HG03558 (cell line): ENCODE results near the gene MARCHF9.

ENCODE experiments used
- ATAC-seq: cut with Tn5 transposase; IDR thresholded peaks from one replicate; pipeline ENCODE4 v1.9.1; 2021; ENCODE audit warnings: moderate number of reproducible peaks; ENCODE audit not compliant: unreplicated experiment; ENCODE audit errors: extremely low read depth

The MARCHF9 gene

DNA sequence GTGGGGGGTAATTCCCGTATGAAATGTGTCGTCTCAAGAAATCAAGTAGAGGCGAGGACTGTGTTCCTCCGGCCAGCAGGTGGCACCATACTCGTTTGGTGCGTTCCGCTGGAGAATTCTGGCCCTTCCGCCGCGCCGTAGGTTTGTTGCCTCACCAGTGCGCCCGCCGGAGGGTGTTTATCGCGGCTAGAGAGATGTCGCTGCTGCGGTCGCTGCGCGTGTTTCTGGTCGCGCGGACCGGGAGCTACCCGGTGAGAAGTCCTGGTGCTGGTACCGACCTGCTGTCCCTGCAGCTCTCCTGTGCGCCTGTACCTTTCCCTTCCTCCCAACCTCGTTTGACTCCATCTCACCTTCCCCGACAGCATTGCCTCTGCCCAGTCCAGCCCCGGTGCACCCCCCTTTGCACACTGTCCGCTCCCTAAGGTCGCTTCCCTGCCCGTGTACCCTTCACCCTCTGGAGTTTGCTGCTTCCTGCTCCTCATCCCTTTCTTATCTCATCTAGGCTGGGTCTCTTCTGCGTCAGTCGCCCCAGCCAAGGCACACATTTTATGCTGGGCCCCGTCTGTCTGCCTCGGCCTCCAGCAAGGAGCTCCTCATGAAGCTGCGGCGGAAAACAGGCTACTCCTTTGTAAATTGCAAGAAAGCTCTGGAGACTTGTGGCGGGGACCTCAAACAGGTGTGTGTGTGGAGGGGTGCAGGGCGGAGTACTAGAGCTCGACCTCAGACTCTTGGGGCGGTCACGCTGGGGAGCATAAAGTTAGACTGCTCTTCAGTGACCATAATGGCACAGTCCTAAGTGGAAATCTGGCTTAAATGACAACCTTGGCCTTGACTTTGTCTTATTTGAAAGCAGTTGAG, 27.9 kb downstream of the MARCHF9 start, which contains the start of gene TSFM:
TSFM (plus strand) TSS at position 180 of the 858 bp plus-strand sequence; CDS start at position 195, 15 bp downstream.
- peak; percentile 63 for ATAC-seq

DNA sequence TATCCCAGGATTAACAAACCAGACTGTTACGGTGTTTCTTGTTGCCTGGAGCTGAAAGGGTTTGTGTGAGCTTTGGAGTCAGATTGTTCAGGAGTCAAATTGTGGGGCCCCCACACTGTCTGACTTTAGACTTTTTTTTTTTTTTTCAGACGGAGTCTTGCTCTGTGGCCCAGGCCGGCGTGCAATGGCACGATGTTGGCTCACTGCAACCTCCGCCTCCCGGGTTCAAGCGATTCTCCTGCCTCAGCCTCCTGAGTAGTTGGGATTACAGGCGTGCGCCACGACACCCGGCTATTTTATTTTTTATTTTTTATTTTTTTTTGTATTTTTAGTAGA, 28.5 kb downstream of the MARCHF9 start:
- no peak for ATAC-seq

DNA sequence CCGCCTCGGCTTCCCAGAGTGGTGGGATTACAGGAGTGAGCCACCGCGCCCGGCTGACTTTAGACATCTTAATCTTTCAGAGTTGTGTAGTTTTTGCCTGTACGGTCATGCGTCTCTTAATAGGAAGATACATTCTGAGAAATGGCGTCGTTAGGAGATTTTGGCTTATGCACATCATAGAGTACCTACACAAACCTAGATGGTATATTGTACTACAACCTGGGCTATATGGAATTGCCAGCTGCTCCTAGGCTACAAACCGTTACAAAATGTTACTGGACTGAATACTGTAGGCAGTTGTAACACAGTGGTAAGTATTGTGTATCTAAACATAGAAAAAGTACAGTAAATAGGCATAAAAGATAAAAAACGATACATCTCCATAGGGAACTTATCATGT, 29.0 kb downstream of the MARCHF9 start:
- ATAC-seq, result no peak

GRCh38 chr12:57793920-57794319, 39.0 kb downstream of the MARCHF9 start:
- no peak for ATAC-seq

GRCh38 chr12:57795354-57795753, 40.5 kb downstream of the MARCHF9 start:
- no peak for ATAC-seq

GRCh38 chr12:57796996-57797395, 42.1 kb downstream of the MARCHF9 start:
- no peak for ATAC-seq

GRCh38 chr12:57797933-57798332, 43.0 kb downstream of the MARCHF9 start:
- no peak for ATAC-seq

DNA sequence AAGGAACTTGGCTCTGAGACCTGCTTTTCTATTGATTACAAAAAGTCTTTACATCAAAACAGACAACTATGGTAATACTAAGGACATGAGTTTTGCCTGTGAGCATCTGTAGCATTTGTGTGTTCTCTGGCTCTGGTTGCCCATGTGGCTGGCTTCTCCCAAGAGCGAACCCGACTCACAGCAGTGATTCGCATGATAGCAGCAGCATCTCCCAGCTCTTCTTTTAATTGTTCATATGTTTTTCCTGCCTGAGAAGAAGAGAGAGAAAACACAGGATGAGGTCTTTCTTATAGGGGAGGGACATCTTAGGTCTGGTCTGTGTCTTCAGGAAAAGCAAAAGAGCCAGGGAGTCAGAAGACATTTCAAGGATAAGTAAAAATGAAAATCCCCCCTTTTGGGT, 46.1 kb downstream of the MARCHF9 start:
- ATAC-seq, result no peak

GRCh38 chr12:57802607-57803006, 47.7 kb downstream of the MARCHF9 start:
- no peak for ATAC-seq

DNA sequence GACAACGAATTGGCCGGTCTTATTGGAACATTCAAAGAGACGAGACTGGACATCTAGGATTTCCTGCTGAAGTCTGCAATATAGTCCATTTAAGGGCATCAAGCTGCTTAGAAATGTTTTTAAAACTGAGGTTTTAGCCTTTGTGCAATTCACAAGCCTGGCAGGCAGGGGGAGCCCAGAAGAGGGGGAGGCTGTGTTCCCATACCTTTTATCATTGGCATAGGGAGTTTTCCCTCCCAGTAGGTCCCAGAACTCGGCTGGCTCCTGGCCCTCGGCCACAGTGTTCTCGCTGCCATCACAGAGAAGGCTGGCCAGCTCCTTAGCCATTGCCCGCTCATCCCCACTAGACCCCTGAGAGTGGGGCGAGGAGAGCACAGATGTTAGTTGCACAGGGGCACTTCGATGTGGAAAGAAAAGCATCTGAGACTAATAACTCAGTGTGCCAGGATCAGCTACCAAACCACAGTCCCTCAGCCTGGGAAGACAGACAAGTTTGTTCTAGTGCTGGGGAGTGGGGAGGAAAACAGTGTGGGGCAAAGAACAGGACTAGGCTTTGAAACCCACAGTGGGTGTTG, 48.5 kb downstream of the MARCHF9 start:
- ATAC-seq, result no peak

GRCh38 chr12:57806677-57807076, 51.8 kb downstream of the MARCHF9 start:
- ATAC-seq, result no peak

GRCh38 chr12:57807285-57807684, 52.4 kb downstream of the MARCHF9 start:
- no peak for ATAC-seq

DNA sequence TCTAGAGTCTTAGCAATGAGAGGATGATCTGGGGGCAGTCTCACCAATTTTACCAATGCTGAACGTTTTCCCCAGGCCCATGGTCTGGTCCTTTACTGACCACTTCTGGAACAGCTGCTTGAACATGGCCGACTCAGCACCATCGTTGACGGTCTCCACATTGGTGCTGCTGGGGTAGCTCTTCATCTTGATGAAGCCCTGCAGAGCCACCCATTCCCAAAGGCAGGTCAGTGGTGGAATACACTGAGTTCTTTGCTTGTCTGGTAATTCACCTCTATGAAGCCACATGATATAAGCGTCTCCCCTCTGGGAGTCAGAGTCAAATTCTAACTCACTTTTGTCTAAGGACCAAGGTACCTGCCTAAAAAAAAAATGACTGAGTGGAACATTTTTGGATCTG, 53.4 kb downstream of the MARCHF9 start:
- ATAC-seq, result no peak

GRCh38 chr12:57809425-57809824, 54.5 kb downstream of the MARCHF9 start:
- ATAC-seq, result no peak
